22Rv1 (cell line): ENCODE measurements around the gene OR10A7.

Source experiments
- ZFX ChIP-seq: fragments of 450-650 bp; IDR thresholded peaks from 2 replicates; pipeline ENCODE4 v1.6.1; 2017; ENCODE audit warnings: antibody characterized with exemption, borderline replicate concordance
- TF ChIP-seq, protein P1 (sequence below): fragments of 450-650 bp; IDR thresholded peaks from 2 replicates; pipeline ENCODE4 v1.5.1; 2017; ENCODE audit warnings: mild to moderate bottlenecking

DNA sequence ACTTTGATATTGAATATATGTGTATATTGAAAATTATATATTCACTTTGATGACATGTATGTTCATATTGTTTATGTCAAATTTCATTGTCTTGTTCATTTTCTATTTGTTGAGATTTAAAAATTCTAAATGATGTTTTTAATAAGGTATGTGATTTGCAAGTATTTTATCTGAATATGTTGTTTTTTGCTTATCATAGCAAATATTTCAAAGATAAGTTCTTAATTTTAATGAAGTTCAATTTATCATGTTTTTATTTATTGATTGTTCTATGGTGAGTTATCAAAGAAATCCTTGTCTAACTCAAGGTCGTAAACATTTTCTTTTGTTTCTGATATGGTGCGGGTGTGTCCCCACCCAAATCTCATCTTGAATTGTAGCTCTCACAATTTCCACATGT, 49.4 kb upstream of the OR10A7 start:
- TF ChIP-seq, protein P1, sequence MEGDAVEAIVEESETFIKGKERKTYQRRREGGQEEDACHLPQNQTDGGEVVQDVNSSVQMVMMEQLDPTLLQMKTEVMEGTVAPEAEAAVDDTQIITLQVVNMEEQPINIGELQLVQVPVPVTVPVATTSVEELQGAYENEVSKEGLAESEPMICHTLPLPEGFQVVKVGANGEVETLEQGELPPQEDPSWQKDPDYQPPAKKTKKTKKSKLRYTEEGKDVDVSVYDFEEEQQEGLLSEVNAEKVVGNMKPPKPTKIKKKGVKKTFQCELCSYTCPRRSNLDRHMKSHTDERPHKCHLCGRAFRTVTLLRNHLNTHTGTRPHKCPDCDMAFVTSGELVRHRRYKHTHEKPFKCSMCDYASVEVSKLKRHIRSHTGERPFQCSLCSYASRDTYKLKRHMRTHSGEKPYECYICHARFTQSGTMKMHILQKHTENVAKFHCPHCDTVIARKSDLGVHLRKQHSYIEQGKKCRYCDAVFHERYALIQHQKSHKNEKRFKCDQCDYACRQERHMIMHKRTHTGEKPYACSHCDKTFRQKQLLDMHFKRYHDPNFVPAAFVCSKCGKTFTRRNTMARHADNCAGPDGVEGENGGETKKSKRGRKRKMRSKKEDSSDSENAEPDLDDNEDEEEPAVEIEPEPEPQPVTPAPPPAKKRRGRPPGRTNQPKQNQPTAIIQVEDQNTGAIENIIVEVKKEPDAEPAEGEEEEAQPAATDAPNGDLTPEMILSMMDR: no peak
- no peak for TF ChIP-seq ZFX
